ENCODE measurements around the gene FOXL2. TPM values are rescaled to one million over a fixed set of nuclear protein-coding genes. Genes with fewer than 3 reads are reported as not detected.

The FOXL2 gene
- total RNA-seq, 1 donor from 2014 or later: not detected

DNA sequence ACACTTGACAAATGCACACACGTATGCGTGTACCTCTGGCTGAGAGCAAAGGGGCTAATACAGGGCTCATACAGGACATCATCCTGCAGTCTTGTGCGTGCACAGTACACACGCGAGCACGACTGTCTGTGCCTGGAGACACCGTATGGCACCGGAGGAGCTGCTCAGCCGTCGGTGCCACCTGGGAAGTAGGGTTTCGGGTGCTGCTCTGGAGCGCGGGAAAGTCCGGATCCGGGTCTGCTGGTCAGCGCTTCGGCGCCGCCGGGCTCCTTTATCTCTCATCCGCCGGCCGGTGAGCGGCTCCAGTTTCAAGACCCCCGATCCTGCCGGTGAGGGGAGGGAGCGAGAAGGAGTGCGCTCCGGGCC is 9.3 kb downstream of the FOXL2 start:
- DNase-seq: peak; percentile 42
- Mint-ChIP-seq H3K9me3 (ENCODE audit: unreplicated experiment) (peaks cover 2% of the 10 kb centered on the region), H3K27me3 (ENCODE audit: unreplicated experiment) (peaks cover 21% of the 10 kb centered on the region), H3K27ac (ENCODE audit: unreplicated experiment) (no peak overlapping the region), H3K4me3 (ENCODE audit: unreplicated experiment) (peak overlapping the region; percentile 25), H3K36me3 (ENCODE audit: unreplicated experiment) (no peaks in the 10 kb centered on the region), H3K4me1 (ENCODE audit: low read depth, unreplicated experiment) (no peaks in the 10 kb centered on the region)
- no peak for TF ChIP-seq CTCF (IDR thresholded peaks at IDR 0.05; ENCODE audit: partially characterized antibody, unreplicated experiment)

DNA sequence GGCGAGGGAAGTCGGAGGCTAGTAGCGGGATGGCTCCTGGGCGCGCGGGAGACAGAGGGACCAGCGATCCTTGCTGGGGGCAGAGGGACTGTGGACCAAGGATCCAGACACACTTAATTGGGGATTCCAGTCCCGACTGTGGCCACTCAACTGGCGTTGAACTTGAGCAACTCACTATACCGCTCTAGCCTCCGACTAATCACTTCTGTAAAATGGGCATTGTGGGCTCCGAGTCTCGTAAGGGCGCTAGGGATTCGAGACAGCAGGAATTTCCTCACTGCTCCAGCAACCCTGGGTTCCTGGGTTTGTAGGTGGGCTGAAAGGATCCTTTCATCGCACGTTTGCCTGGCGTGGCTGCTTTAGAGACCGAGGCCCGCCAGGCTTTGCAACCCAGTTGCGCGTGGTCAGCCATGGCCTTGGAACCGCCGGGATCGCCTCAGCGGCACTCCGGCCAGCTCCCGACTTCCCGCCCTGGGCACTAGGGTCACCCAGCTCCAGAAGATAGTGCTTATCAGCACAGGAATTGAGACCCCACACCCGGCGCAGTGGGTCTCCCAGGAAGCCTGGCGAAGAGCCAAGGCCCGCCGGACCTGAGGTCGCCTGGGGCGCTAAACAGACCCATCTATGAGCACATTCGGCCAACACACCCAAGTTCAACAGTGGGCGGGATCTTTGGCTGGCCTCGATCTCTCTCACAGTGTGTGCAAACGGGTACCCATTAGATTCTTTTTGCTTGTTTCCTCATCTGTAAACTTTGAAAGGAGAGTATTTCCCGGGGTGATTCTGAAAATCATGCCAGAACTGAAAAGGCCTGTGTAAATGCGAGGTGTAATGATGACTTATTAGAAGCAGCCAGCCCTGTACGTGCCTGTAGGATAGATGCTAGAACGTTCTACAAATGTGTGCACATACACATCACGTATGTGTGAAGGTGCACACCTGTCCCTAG is 9.9 kb downstream of the FOXL2 start:
- H3K27ac Mint-ChIP-seq (ENCODE audit: unreplicated experiment): no peak overlapping the region
- H3K27me3 Mint-ChIP-seq (ENCODE audit: unreplicated experiment): peaks cover 20% of the 10 kb centered on the region
- H3K4me1 Mint-ChIP-seq (ENCODE audit: low read depth, unreplicated experiment): no peaks in the 10 kb centered on the region
- no peaks in the 10 kb centered on the region for H3K36me3 Mint-ChIP-seq (ENCODE audit: unreplicated experiment)
- H3K9me3 Mint-ChIP-seq (ENCODE audit: unreplicated experiment): no peaks in the 10 kb centered on the region
- no peak for TF ChIP-seq CTCF (IDR thresholded peaks at IDR 0.05; ENCODE audit: partially characterized antibody, unreplicated experiment)
- H3K4me3 Mint-ChIP-seq (ENCODE audit: unreplicated experiment): peak overlapping the region; percentile 84
- no peak for DNase-seq

DNA sequence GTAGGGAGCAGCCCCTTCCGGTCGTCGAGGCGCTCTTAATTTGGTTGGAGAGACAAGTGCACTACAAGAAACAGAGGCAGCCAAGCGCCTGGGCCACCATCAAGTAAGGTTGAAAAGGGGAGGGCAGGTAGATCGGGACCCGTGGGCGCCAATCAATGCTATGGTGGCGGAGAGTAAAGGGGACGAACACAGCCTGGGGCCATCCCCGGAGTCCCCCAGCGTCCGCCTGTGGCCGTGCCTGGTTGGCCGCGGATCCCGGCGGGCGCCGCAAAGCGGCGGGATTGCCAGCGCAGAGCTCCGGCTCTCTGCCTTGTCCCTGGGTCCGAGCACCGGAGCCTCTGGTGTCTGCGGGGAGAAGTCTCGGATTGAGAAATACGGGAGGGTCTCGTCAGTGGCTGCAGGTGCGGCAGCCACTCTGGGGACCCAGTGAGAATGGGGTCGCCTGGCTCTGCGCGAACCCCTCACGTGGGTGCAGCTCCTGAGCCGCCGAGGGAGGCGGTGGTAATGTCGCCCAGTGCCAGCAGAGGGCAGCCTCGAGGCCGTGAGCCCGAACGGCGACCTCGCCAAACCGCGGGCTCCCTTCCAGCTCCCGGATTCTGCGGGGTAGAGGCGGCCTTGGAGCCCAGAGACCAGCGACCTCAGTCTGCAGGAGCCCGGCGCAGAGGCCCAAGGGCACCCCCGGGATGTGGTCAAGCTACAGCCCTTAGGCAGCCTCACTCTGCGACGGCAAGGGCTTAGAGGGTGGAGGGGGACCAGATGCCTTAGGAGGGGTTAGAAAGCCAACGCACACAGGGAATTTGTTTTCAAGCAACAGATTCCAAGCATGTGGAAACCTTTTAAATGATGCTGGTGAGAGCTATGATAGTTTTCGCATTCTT is 10.8 kb downstream of the FOXL2 start:
- peak; percentile 93 for DNase-seq
- no peak overlapping the region for H3K27ac Mint-ChIP-seq (ENCODE audit: unreplicated experiment)

DNA sequence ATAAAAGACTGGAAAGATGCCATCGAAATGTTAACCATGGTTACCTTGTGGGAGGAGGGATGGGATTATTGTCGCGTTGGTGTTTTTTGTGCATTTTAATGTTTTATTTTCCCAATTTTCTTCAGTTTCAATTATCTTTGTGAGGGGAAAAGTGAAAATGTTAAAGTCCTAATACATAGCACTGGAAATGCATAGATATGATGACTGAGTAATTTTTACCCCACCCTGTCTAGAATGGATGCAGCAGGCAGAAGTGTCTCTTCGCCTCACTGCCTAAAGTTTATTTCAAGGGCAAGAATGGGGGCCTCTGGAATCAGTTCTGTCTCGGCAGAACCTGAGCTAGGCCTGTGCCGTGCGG is 11.5 kb downstream of the FOXL2 start:
- no peaks in the 10 kb centered on the region for H3K4me1 Mint-ChIP-seq (ENCODE audit: low read depth, unreplicated experiment)
- peak overlapping the region; percentile 84 for H3K4me3 Mint-ChIP-seq (ENCODE audit: unreplicated experiment)
- DNase-seq: no peak
- no peaks in the 10 kb centered on the region for H3K36me3 Mint-ChIP-seq (ENCODE audit: unreplicated experiment)
- no peaks in the 10 kb centered on the region for H3K9me3 Mint-ChIP-seq (ENCODE audit: unreplicated experiment)
- no peak for TF ChIP-seq CTCF (IDR thresholded peaks at IDR 0.05; ENCODE audit: partially characterized antibody, unreplicated experiment)
- peaks cover 16% of the 10 kb centered on the region for H3K27me3 Mint-ChIP-seq (ENCODE audit: unreplicated experiment)
- H3K27ac Mint-ChIP-seq (ENCODE audit: unreplicated experiment): no peak overlapping the region

More for the DNA sequence above, 10.8 kb downstream of the FOXL2 start:
- peak; percentile 98 for TF ChIP-seq CTCF (IDR thresholded peaks at IDR 0.05; ENCODE audit: partially characterized antibody, unreplicated experiment)
- no peaks in the 10 kb centered on the region for H3K4me1 Mint-ChIP-seq (ENCODE audit: low read depth, unreplicated experiment)
- H3K36me3 Mint-ChIP-seq (ENCODE audit: unreplicated experiment): no peaks in the 10 kb centered on the region
- H3K9me3 Mint-ChIP-seq (ENCODE audit: unreplicated experiment): no peaks in the 10 kb centered on the region
- H3K4me3 Mint-ChIP-seq (ENCODE audit: unreplicated experiment): peak overlapping the region; percentile 84
- H3K27me3 Mint-ChIP-seq (ENCODE audit: unreplicated experiment): peaks cover 16% of the 10 kb centered on the region

Measured in glutamatergic neuron (in vitro differentiated cells).